ENCODE results near the gene DIO1. TPM values are rescaled to one million over a fixed set of nuclear protein-coding genes. Genes with fewer than 3 reads are reported as not detected.
A peak's percentile ranks its signal among the peaks of the same experiment; 100 is the strongest.

DIO1 gene
- total RNA-seq, 6 experiments from 2014 or later, result 27.2 to 132 (median 72.1) TPM

DNA sequence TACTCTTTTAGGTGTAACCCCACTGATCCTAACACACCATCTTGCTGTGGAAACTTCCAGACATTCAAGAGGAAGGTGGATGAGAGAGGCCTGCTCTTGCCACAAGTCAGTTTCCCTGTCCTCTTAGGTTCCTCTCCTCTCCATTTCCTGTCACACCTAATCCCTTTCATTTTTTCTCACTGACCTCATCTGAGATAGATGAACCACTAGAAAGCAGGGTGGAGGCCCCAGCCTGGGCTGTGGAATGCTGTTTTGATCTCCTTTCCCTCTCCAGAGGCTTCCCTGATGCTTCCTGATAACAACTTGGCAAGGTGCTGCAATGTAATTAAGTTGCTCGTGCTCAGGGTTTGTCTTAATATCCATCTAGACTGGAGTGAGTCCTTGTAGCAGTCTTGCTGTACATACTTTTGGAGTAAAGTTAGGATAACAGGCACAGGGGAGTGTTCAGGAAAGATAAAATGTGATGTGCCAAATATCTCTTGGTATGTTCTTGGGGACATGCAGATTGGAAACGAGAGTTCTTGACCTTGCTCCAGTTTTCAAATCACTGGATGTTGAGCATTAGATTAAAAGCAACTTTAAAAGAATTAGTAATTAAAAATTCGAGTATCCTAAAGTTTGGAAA is 63.3 kb downstream of the DIO1 start:
- H3K9me3 ChIP-seq, result no peaks in the 10 kb centered on the region
- peaks cover 0 to 26% (median 3%) of the 10 kb centered on the region in 4 donors for H3K4me1 ChIP-seq
- DNase-seq (no peak), ATAC-seq (peak in 3 of 4 donors; percentile 7 to 73 (median 9))
- peaks cover 0 to 29% (median 7%) of the 10 kb centered on the region in 4 donors for H3K36me3 ChIP-seq
- TF ChIP-seq POLR2A (IDR thresholded peaks at IDR 0.05), result no peak
- H3K27me3 ChIP-seq, result no peaks in the 10 kb centered on the region
- peak overlapping the region in 2 of 3 donors; percentile 20 to 30 for H3K27ac ChIP-seq
- intact Hi-C loops (cut with DNase I), result no loop called here
- WGBS (ENCODE audit: insufficient coverage, low coverage, low lambda C conversion rate, missing lambda C conversion rate), result 55% methylated on average over 3 of the region's 3 CpGs
- no peak overlapping the region for H3K4me3 ChIP-seq

DNA sequence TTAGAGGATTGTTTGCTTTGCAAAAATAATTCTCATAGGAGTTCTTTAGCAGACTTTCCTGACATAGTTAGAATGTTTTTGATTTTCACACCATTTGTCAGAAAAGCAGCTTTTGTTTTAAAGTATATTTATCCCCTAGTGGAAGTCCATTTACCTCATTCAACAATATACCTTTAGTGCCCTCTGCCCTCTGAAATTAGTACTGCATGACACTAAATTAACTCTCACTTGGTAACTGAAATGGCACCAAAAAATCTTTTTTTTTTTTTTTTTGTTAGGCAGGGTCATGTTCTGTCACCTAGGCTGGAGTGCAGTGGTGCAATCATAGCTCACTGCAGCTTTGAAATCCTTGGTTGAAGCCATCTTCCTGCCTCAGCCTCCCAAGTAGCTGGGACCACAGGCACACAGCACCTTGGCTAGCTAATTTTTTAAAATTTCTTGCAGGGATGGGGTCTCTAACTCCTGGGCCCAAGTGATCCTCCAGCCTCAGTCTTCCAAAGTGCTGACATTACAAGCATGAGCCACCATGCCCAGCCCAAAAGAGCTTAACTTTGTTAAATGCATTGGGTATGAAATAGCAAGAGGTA is 65.8 kb downstream of the DIO1 start:
- H3K27ac ChIP-seq, result no peak overlapping the region
- peaks cover 0 to 26% (median 3%) of the 10 kb centered on the region in 4 donors for H3K4me1 ChIP-seq
- H3K36me3 ChIP-seq, result peaks cover 0 to 31% (median 6%) of the 10 kb centered on the region in 4 donors
- DNase-seq (no peak), ATAC-seq (peak; percentile 73 to 87 (median 79))
- intact Hi-C loops (cut with DNase I), result no loop called here
- no peak for TF ChIP-seq POLR2A (IDR thresholded peaks at IDR 0.05)
- TF ChIP-seq, protein P1, sequence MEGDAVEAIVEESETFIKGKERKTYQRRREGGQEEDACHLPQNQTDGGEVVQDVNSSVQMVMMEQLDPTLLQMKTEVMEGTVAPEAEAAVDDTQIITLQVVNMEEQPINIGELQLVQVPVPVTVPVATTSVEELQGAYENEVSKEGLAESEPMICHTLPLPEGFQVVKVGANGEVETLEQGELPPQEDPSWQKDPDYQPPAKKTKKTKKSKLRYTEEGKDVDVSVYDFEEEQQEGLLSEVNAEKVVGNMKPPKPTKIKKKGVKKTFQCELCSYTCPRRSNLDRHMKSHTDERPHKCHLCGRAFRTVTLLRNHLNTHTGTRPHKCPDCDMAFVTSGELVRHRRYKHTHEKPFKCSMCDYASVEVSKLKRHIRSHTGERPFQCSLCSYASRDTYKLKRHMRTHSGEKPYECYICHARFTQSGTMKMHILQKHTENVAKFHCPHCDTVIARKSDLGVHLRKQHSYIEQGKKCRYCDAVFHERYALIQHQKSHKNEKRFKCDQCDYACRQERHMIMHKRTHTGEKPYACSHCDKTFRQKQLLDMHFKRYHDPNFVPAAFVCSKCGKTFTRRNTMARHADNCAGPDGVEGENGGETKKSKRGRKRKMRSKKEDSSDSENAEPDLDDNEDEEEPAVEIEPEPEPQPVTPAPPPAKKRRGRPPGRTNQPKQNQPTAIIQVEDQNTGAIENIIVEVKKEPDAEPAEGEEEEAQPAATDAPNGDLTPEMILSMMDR (IDR thresholded peaks at IDR 0.05), result peak; percentile 49 to 73 (median 58)
- H3K4me3 ChIP-seq, result no peak overlapping the region
- H3K9me3 ChIP-seq, result no peaks in the 10 kb centered on the region
- no peaks in the 10 kb centered on the region for H3K27me3 ChIP-seq

Other genes with a start within 250 kb of the DIO1 start
- not detected for gene GLIS1, start 155.0 kb upstream of the DIO1 start, total RNA-seq
- gene NDC1, start 55.9 kb upstream of the DIO1 start, total RNA-seq, result 10 to 100 TPM in 2 of 6 experiments, 1 to 10 TPM in 4; 4.3 to 10.9 (median 5.7) TPM
- 10 to 100 TPM; 20.5 to 34.5 (median 25.4) TPM for gene YIPF1, start 4.4 kb upstream of the DIO1 start, total RNA-seq
- 10 to 100 TPM; 11.7 to 19.3 (median 12.9) TPM for gene IFT25, start 51.5 kb downstream of the DIO1 start, total RNA-seq
- 10 to 100 TPM in 4 of 6 experiments, 1 to 10 TPM in 2; 9.7 to 19.9 (median 14.8) TPM for gene LRRC42, start 52.2 kb downstream of the DIO1 start, total RNA-seq
- gene LDLRAD1, start 124.0 kb downstream of the DIO1 start, total RNA-seq, result under 1 TPM in 2 of 6 experiments, not detected in 4; 0.44 to 0.57 TPM
- 100 to 1,000 TPM; 133 to 379 (median 280) TPM for gene TMEM59, start 159.0 kb downstream of the DIO1 start, total RNA-seq
- 1 to 10 TPM; 1.2 to 2.9 (median 1.8) TPM for gene TCEANC2, start 159.4 kb downstream of the DIO1 start, total RNA-seq